Breast epithelium (tissue), 3 donors: Measurements from ENCODE around the gene HEPN1.

Experiments used
- CTCF ChIP-seq, 3 donors: fragments of 450-650 bp; IDR thresholded peaks; one replicate each; pipeline ENCODE4 v1.5.1; 2016 to 2017; ENCODE audit warnings: antibody characterized with exemption in 3 of 3, mild to moderate bottlenecking in 3 of 3, moderate library complexity in 3 of 3
- POLR2A ChIP-seq: fragments of 450-650 bp; IDR thresholded peaks from one replicate; pipeline ENCODE4 v1.6.1; 2016; ENCODE audit warnings: antibody characterized with exemption, mild to moderate bottlenecking, moderate library complexity

- TF ChIP-seq CTCF (IDR thresholded peaks at IDR 0.05) (no peak), POLR2A (no peak)
Measured at GRCh38 chr11:124893781-124894401, 25.2 kb upstream of the HEPN1 start.
